ENCODE data around the gene ATP13A3.
"Not testable (repeated sequence)": the region's sequence is repeated elsewhere in the genome, so short reads cannot be mapped to it uniquely, and the experiment has no call there.

The ATP13A3 gene

DNA sequence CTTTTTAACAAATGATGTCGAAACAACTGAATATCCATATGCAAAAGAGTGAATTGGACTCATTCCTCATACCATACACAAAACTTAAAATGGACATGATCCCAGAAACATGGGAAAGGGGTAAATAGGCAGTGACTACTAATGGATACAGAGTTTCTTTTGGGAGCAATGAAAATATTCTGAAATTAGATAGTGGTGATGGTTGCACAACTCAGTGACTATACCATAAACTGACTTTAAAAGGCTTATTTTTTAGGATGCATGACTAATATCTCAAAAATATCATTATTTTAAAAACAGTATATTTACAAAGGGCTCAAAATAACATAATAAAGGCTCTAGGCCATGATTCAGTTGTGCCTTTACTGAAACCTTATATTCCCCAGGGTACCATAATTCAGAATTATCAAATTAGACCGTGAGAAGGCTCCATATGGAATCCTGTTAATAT, 16.3 kb upstream of the ATP13A3 start:
- no peaks in the 10 kb centered on the region for H3K27me3 ChIP-seq (ENCODE audit: control insufficient read depth in 2 of 2, insufficient read depth in 2 of 2, low read length in 2 of 2)
- H3K36me3 ChIP-seq (ENCODE audit: control insufficient read depth in 2 of 2, insufficient read depth in 2 of 2, low read length in 2 of 2), result no peaks in the 10 kb centered on the region
- peaks cover 2 to 6% of the 10 kb centered on the region in 2 donors for H3K4me1 ChIP-seq (ENCODE audit: control insufficient read depth in 2 of 2, insufficient read depth in 2 of 2, low read length in 2 of 2)
- no peak overlapping the region for H3K27ac ChIP-seq (ENCODE audit: low read depth in 2 of 2, low read length in 2 of 2)
- no peak overlapping the region for H3K4me3 ChIP-seq (ENCODE audit: low read length in 2 of 2)
- H3K9me3 ChIP-seq (ENCODE audit: control insufficient read depth in 2 of 2, low read length in 2 of 2), result no peaks in the 10 kb centered on the region
- no peak overlapping the region for H3K9ac ChIP-seq (ENCODE audit: low read depth in 1 of 2, low read length in 2 of 2)

DNA sequence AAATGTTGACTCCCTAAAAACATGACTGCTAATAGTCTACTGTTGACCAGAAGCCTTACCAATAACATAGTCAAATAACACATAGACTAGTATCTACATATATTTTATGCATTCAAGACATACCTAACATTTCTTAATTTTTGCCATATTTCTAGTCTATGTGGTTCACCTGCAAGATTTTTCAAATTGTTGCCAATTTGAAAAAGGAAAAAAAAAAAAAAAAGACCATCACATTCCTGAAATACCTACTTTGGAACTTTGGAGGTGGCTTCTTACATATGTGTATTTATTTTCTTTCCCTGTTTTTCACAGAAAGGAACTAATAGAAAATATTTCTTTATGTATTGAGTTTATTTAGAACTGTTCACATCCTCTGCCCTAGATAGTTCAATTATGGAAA, 13.4 kb upstream of the ATP13A3 start:
- Histone ChIP-seq H3K9me3 (ENCODE audit: control insufficient read depth in 2 of 2, low read length in 2 of 2) (no peaks in the 10 kb centered on the region), H3K27me3 (ENCODE audit: control insufficient read depth in 2 of 2, insufficient read depth in 2 of 2, low read length in 2 of 2) (no peaks in the 10 kb centered on the region), H3K9ac (ENCODE audit: low read depth in 1 of 2, low read length in 2 of 2) (no peak overlapping the region), H3K4me3 (ENCODE audit: low read length in 2 of 2) (no peak overlapping the region), H3K36me3 (ENCODE audit: control insufficient read depth in 2 of 2, insufficient read depth in 2 of 2, low read length in 2 of 2) (no peaks in the 10 kb centered on the region), H3K4me1 (ENCODE audit: control insufficient read depth in 2 of 2, insufficient read depth in 2 of 2, low read length in 2 of 2) (peaks cover 24 to 27% of the 10 kb centered on the region in 2 donors), H3K27ac (ENCODE audit: low read depth in 2 of 2, low read length in 2 of 2) (no peak overlapping the region)

- H3K4me1 ChIP-seq (ENCODE audit: control insufficient read depth in 2 of 2, insufficient read depth in 2 of 2, low read length in 2 of 2), result peaks cover 31 to 32% of the 10 kb centered on the region in 2 donors
- H3K36me3 ChIP-seq (ENCODE audit: control insufficient read depth in 2 of 2, insufficient read depth in 2 of 2, low read length in 2 of 2); H3K27ac ChIP-seq (ENCODE audit: low read depth in 2 of 2, low read length in 2 of 2): not testable (repeated sequence)
Measured at GRCh38 chr3:194499516-194499915, 12.7 kb upstream of the ATP13A3 start.

DNA sequence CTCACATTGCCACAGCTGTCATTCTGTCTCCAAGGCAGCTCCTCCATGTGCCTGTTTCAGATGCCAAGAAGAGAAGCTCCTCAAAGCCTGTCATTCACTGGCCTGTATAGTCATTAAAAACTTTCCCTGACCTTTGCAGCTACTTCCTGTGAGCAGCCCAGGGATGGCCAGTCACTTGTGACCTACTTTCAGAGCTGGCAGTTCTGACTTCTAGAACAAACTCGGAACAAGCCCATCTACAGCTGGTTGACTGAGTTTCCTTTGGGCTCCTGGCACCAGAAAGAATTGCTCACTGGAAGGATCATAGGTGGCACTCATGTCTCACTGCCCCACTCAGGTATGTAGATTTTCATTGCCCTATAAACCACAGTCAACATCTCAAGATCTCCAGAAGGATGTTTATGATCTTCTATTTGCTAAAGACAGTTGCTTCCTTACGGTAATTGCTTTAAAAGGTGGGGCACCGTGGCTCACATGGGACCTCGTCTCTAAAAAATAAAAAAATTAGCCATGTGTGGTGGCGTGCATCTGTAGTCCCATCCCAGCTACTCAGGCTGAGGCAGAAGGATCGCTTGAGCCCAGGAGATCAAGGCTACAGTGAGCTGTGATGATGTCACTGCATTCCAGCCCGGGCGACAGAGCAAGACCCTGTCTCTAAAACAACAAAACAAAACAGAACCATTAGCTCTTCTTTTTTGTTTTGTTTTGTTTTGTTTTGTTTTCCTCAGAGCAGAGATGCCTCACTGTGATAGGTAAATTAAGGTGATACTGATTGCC, 11.2 kb upstream of the ATP13A3 start:
- Histone ChIP-seq H3K4me3 (ENCODE audit: low read length in 2 of 2) (peak overlapping the region in 1 of 2 donors; percentile 20), H3K27ac (ENCODE audit: low read depth in 2 of 2, low read length in 2 of 2) (peak overlapping the region; percentile 61 to 66)

More at GRCh38 chr3:194499516-194499915, 12.7 kb upstream of the ATP13A3 start:
- H3K9ac ChIP-seq (ENCODE audit: low read depth in 1 of 2, low read length in 2 of 2); H3K4me3 ChIP-seq (ENCODE audit: low read length in 2 of 2); H3K27me3 ChIP-seq (ENCODE audit: control insufficient read depth in 2 of 2, insufficient read depth in 2 of 2, low read length in 2 of 2); H3K9me3 ChIP-seq (ENCODE audit: control insufficient read depth in 2 of 2, low read length in 2 of 2): not testable (repeated sequence)

DNA sequence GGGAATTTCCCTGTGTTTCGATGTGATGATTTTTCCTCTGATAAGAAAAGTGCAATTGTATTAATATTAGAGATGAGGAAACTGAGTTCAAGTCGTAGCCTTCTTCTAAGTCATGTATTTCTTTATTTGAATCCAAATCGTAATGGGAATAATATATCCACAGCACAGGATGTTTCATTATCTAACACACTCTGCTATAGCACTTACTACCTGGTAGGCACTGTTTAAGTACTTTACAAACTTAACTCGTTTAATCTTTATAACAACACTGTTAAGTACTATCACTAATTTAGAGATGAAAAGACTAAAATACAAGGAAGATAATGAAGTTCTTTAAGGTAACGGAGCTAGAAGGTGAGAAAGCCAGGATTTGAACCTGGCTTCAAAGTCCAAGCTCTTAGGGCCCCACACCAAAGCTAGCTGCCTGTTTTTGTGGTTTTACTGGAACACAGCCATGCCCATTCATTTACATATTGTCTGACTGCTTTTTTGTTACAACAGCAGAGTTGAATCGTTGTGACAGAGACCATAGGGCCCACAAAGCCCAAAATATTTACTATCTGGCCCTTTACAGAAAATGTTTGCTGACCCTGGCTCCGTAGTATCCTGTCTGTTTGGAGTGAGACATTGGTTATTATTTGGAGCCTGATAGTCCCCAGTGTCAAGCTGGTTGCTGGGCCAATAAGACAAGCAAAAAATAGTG, 9.6 kb upstream of the ATP13A3 start:
- Histone ChIP-seq H3K9me3 (ENCODE audit: control insufficient read depth in 2 of 2, low read length in 2 of 2) (no peaks in the 10 kb centered on the region), H3K4me3 (ENCODE audit: low read length in 2 of 2) (no peak overlapping the region), H3K27ac (ENCODE audit: low read depth in 2 of 2, low read length in 2 of 2) (no peak overlapping the region), H3K36me3 (ENCODE audit: control insufficient read depth in 2 of 2, insufficient read depth in 2 of 2, low read length in 2 of 2) (no peaks in the 10 kb centered on the region), H3K4me1 (ENCODE audit: control insufficient read depth in 2 of 2, insufficient read depth in 2 of 2, low read length in 2 of 2) (peaks cover 37% of the 10 kb centered on the region in 2 donors), H3K27me3 (ENCODE audit: control insufficient read depth in 2 of 2, insufficient read depth in 2 of 2, low read length in 2 of 2) (no peaks in the 10 kb centered on the region), H3K9ac (ENCODE audit: low read depth in 1 of 2, low read length in 2 of 2) (no peak overlapping the region)

More for the DNA sequence above, 11.2 kb upstream of the ATP13A3 start:
- Histone ChIP-seq H3K27me3 (ENCODE audit: control insufficient read depth in 2 of 2, insufficient read depth in 2 of 2, low read length in 2 of 2) (no peaks in the 10 kb centered on the region), H3K4me1 (ENCODE audit: control insufficient read depth in 2 of 2, insufficient read depth in 2 of 2, low read length in 2 of 2) (peaks cover 37% of the 10 kb centered on the region in 2 donors), H3K36me3 (ENCODE audit: control insufficient read depth in 2 of 2, insufficient read depth in 2 of 2, low read length in 2 of 2) (no peaks in the 10 kb centered on the region), H3K9ac (ENCODE audit: low read depth in 1 of 2, low read length in 2 of 2) (no peak overlapping the region), H3K9me3 (ENCODE audit: control insufficient read depth in 2 of 2, low read length in 2 of 2) (no peaks in the 10 kb centered on the region)

- no peak overlapping the region for H3K27ac ChIP-seq (ENCODE audit: low read depth in 2 of 2, low read length in 2 of 2)
- H3K4me1 ChIP-seq (ENCODE audit: control insufficient read depth in 2 of 2, insufficient read depth in 2 of 2, low read length in 2 of 2), result peaks cover 37% of the 10 kb centered on the region in 2 donors
- H3K27me3 ChIP-seq (ENCODE audit: control insufficient read depth in 2 of 2, insufficient read depth in 2 of 2, low read length in 2 of 2), result no peaks in the 10 kb centered on the region
- H3K4me3 ChIP-seq (ENCODE audit: low read length in 2 of 2), result no peak overlapping the region
- H3K36me3 ChIP-seq (ENCODE audit: control insufficient read depth in 2 of 2, insufficient read depth in 2 of 2, low read length in 2 of 2), result no peaks in the 10 kb centered on the region
- no peak overlapping the region for H3K9ac ChIP-seq (ENCODE audit: low read depth in 1 of 2, low read length in 2 of 2)
- H3K9me3 ChIP-seq (ENCODE audit: control insufficient read depth in 2 of 2, low read length in 2 of 2), result no peaks in the 10 kb centered on the region
Measured at GRCh38 chr3:194494951-194495374, 8.2 kb upstream of the ATP13A3 start.

- H3K27ac ChIP-seq (ENCODE audit: low read depth in 2 of 2, low read length in 2 of 2), result peak overlapping the region in 1 of 2 donors; percentile 25
- H3K36me3 ChIP-seq (ENCODE audit: control insufficient read depth in 2 of 2, insufficient read depth in 2 of 2, low read length in 2 of 2); H3K9me3 ChIP-seq (ENCODE audit: control insufficient read depth in 2 of 2, low read length in 2 of 2); H3K27me3 ChIP-seq (ENCODE audit: control insufficient read depth in 2 of 2, insufficient read depth in 2 of 2, low read length in 2 of 2); H3K9ac ChIP-seq (ENCODE audit: low read depth in 1 of 2, low read length in 2 of 2): not testable (repeated sequence)
- peak overlapping the region in 1 of 2 donors; percentile 1 for H3K4me3 ChIP-seq (ENCODE audit: low read length in 2 of 2)
- peaks cover 37% of the 10 kb centered on the region in 2 donors for H3K4me1 ChIP-seq (ENCODE audit: control insufficient read depth in 2 of 2, insufficient read depth in 2 of 2, low read length in 2 of 2)
Measured at GRCh38 chr3:194493995-194494927, 7.5 kb upstream of the ATP13A3 start.

GRCh38 chr3:194492001-194492400, 5.2 kb upstream of the ATP13A3 start:
- Histone ChIP-seq H3K9ac (ENCODE audit: low read depth in 1 of 2, low read length in 2 of 2) (no peak overlapping the region), H3K9me3 (ENCODE audit: control insufficient read depth in 2 of 2, low read length in 2 of 2) (no peaks in the 10 kb centered on the region), H3K27ac (ENCODE audit: low read depth in 2 of 2, low read length in 2 of 2) (no peak overlapping the region), H3K27me3 (ENCODE audit: control insufficient read depth in 2 of 2, insufficient read depth in 2 of 2, low read length in 2 of 2) (no peaks in the 10 kb centered on the region), H3K4me1 (ENCODE audit: control insufficient read depth in 2 of 2, insufficient read depth in 2 of 2, low read length in 2 of 2) (peaks cover 27 to 32% of the 10 kb centered on the region in 2 donors), H3K4me3 (ENCODE audit: low read length in 2 of 2) (no peak overlapping the region), H3K36me3 (ENCODE audit: control insufficient read depth in 2 of 2, insufficient read depth in 2 of 2, low read length in 2 of 2) (no peaks in the 10 kb centered on the region)

DNA sequence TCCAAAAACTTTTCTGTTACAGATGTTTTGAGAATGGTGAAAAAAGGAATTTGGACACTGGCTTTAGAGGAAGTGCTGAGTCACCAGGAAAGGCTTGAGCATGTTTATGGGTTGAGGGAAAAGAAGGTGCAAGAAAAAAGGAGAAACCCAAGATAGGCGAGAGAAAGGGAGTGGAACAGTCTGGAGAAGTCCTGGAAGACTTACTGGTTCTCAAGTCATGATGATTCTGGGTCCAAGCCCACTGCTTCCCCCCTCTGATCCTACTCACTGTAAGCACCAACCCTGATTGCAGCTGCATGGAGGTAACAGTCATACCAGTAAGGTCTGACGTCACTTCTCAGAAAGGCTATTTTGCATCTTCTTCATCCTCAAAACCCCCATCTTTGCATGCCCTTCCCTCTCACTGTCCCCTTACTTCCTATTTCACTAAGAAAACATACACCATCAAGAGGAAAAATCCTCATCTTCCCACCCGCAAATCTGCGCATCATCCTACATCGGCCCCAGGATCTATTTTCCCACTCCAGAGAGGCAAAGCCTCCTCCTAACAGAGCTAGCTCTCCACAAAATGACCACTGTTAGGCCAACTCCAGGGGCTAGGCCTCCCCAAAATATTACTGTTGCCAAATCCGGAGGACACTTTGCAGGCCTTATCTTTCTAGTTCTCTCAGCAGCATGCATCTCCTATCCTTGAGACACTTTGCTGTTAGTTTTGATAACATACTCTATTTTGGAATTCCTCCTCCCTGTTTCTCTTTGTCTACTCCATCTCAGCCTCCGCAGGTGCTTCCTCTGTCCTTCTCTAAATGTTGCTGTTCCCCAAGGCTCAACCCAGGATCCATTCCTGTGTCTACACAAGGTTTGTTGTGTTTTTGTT, 3.2 kb upstream of the ATP13A3 start:
- no peaks in the 10 kb centered on the region for H3K27me3 ChIP-seq (ENCODE audit: control insufficient read depth in 2 of 2, insufficient read depth in 2 of 2, low read length in 2 of 2)
- no peaks in the 10 kb centered on the region for H3K9me3 ChIP-seq (ENCODE audit: control insufficient read depth in 2 of 2, low read length in 2 of 2)
- H3K36me3 ChIP-seq (ENCODE audit: control insufficient read depth in 2 of 2, insufficient read depth in 2 of 2, low read length in 2 of 2), result no peaks in the 10 kb centered on the region
- no peak overlapping the region for H3K27ac ChIP-seq (ENCODE audit: low read depth in 2 of 2, low read length in 2 of 2)
- H3K4me3 ChIP-seq (ENCODE audit: low read length in 2 of 2), result no peak overlapping the region
- no peak overlapping the region for H3K9ac ChIP-seq (ENCODE audit: low read depth in 1 of 2, low read length in 2 of 2)
- peaks cover 18 to 22% of the 10 kb centered on the region in 2 donors for H3K4me1 ChIP-seq (ENCODE audit: control insufficient read depth in 2 of 2, insufficient read depth in 2 of 2, low read length in 2 of 2)

Measured in mucosa of rectum (tissue), 2 donors.